Vagina (tissue), 2 donors: ENCODE measurements around the gene ACADVL. TPM values are rescaled to one million over a fixed set of nuclear protein-coding genes. Genes with fewer than 3 reads are reported as not detected.
A peak's percentile ranks its signal among the peaks of the same experiment; 100 is the strongest.

Experiments used
- DNase-seq, 2 donors: peaks; one replicate each; pipeline ENCODE4 v3.0.0-alpha.2; 2017; ENCODE audit errors: extremely low spot score in 2 of 2
- H3K27ac ChIP-seq: fragments of 200-600 bp; sonication (generic); one replicate; pipeline ENCODE4 v1.5.1; 2019
- H3K27me3 ChIP-seq: fragments of 200-600 bp; sonication (generic); one replicate; pipeline ENCODE4 v1.5.1; 2019
- H3K36me3 ChIP-seq, 2 donors: fragments of 200-600 bp; sonication (generic); one replicate each; pipeline ENCODE4 v1.5.1; 2017 to 2019
- H3K4me1 ChIP-seq: fragments of 200-600 bp; sonication (generic); one replicate; pipeline ENCODE4 v1.5.1; 2019
- H3K4me3 ChIP-seq, 2 donors: fragments of 200-600 bp; sonication (generic); 1 replicate in 1 of 2; 2 replicates in 1 of 2; pipeline ENCODE4 v1.5.1; 2016 to 2019
- H3K9me3 ChIP-seq: fragments of 200-600 bp; sonication (generic); one replicate; pipeline ENCODE4 v1.5.1; 2019
- POLR2A ChIP-seq, 2 donors: fragments of 450-650 bp; IDR thresholded peaks; one replicate each; pipeline ENCODE4 v1.6.1; 2017; ENCODE audit warnings: antibody characterized with exemption in 2 of 2, mild to moderate bottlenecking in 2 of 2, moderate library complexity in 2 of 2
- POLR2AphosphoS5 ChIP-seq, 2 donors: sonication (generic); formaldehyde crosslinking; IDR thresholded peaks; one replicate each; pipeline ENCODE4 v1.9.0; 2017; ENCODE audit warnings: antibody characterized with exemption in 2 of 2, mild to moderate bottlenecking in 2 of 2, low read depth in 1 of 2; ENCODE audit not compliant: insufficient read depth in 1 of 2
- intact Hi-C: fragments of 100-400 bp; cut with DNase I; formaldehyde crosslinking; loops from one replicate; pipeline ENCODE4 v1.15.1; 2023
- total RNA-seq: library from RNA; depleted of rRNA; stranded (reverse); fragments of >200 nt; gene quantifications from one replicate; pipeline ENCODE4 v1.2.3, GENCODE V29; 2016
- TF ChIP-seq, protein P1 (sequence below), 3 experiments: fragments of 450-650 bp in 2 of 3; fragments of 200-600 bp in 1 of 3; sonication (generic) in 1 of 3; IDR thresholded peaks; one replicate each; pipeline ENCODE4 v1.5.1; 2017 to 2019; ENCODE audit warnings: antibody characterized with exemption in 3 of 3, mild to moderate bottlenecking in 2 of 3, moderate library complexity in 2 of 3

Gene ACADVL
- total RNA-seq, 1 donor from 2014 or later = 957 TPM

DNA sequence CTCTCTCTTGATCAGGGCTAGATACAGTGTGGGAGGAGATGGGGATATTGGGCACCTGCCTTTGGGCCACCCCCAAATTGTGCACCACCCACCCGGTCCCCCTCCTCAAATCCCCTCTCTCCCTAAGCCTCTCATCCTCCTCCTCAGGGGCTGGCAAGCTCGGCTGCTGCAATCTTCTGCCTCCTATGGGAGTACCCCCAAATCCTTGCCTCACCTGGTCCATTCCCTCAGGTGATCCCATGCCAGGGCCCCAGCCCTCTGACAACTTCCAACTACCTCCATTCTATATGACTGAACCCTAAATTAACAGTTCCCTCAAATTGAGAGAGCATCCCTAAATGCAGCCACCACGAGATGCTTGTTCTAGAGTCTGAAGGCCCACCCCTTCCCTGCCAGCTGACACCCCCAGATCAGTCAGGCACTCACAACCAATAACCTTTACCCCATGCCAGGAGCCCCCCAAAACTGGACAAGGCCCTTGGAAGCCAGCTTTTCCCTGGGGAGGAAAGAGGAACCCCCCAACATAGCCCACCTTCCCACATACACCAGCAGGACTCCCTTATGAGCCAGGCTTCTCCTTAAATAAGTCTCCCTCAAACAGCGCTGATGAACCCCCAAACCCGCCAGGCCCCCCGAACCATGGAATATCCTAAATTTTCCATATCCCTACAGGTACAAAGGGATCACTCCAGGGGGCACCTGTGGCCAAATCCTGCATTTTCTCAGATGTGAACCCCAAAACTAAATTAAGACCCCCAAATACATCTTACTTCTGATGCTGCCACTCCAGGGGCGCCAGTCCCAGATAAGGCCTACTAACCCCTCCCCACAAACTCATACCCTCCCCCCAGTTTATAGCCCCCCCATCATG is 3.3 kb upstream of the ACADVL start:
- peak overlapping the region; percentile 54 to 55 for H3K4me3 ChIP-seq
- no peak for DNase-seq
- peak overlapping the region; percentile 99 for H3K27ac ChIP-seq
- H3K9me3 ChIP-seq = no peaks in the 10 kb centered on the region
- peaks cover 73% of the 10 kb centered on the region for H3K4me1 ChIP-seq
- no peak for TF ChIP-seq POLR2AphosphoS5 (IDR thresholded peaks at IDR 0.05; ENCODE audit: insufficient read depth in 1 of 2, low read depth in 1 of 2)
- TF ChIP-seq, protein P1, sequence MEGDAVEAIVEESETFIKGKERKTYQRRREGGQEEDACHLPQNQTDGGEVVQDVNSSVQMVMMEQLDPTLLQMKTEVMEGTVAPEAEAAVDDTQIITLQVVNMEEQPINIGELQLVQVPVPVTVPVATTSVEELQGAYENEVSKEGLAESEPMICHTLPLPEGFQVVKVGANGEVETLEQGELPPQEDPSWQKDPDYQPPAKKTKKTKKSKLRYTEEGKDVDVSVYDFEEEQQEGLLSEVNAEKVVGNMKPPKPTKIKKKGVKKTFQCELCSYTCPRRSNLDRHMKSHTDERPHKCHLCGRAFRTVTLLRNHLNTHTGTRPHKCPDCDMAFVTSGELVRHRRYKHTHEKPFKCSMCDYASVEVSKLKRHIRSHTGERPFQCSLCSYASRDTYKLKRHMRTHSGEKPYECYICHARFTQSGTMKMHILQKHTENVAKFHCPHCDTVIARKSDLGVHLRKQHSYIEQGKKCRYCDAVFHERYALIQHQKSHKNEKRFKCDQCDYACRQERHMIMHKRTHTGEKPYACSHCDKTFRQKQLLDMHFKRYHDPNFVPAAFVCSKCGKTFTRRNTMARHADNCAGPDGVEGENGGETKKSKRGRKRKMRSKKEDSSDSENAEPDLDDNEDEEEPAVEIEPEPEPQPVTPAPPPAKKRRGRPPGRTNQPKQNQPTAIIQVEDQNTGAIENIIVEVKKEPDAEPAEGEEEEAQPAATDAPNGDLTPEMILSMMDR (IDR thresholded peaks at IDR 0.05) = no peak
- no peak for TF ChIP-seq POLR2A (IDR thresholded peaks at IDR 0.05)
- intact Hi-C loops = no loop called here
- no peaks in the 10 kb centered on the region for H3K27me3 ChIP-seq
- no peaks in the 10 kb centered on the region for H3K36me3 ChIP-seq

DNA sequence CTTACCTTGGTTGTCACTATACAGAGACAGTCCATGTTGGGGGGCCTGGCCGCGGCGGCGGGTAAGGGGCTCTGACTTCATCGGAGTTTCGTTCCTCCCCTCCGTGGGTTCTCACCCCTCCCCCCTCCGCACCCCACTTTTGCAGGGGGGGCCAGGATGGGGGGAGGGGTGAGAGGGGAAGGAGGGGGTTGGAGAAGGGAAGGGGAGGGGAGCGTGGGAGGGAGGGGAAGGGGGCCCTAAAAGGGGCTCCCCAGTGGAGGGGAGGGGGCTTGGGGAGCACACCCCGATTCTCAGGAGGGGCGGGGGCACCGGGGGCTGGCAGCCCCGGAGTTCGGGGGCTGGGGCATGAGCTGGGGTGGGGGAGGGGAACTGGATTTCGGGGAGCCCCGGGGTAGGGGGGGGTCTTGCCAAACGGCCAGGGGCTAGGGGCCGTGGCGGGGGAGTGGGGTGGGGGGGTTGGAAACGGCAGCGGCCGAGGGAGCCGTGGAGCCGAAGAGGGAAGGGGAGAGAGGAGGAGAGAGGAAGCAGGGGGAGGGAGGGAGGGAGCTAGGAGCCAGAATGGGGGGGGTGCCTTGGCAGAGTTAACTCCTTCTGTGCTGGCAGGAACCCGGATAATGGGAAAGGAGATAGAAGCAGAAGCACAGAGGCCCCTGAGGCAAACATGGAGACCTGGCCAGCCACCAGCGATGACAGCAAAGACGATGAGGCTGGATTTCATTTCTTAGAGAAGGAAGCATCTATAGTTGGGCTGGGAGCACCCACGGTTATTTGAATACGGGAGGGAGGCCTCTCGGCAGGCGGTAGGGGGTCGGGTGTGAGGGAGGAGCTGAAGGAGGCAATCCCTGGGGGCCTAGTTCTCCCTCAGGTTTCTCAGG is 2.4 kb upstream of the ACADVL start:
- DNase-seq = no peak
- no peaks in the 10 kb centered on the region for H3K27me3 ChIP-seq
- peak overlapping the region; percentile 54 to 55 for H3K4me3 ChIP-seq
- no peaks in the 10 kb centered on the region for H3K36me3 ChIP-seq
- intact Hi-C loops = no loop called here
- H3K9me3 ChIP-seq = no peaks in the 10 kb centered on the region
- H3K4me1 ChIP-seq = peaks cover 76% of the 10 kb centered on the region
- TF ChIP-seq POLR2AphosphoS5 (IDR thresholded peaks at IDR 0.05; ENCODE audit: insufficient read depth in 1 of 2, low read depth in 1 of 2) (no peak), POLR2A (IDR thresholded peaks at IDR 0.05) (no peak)
- TF ChIP-seq, protein P1 (IDR thresholded peaks at IDR 0.05) = no peak
- peak overlapping the region; percentile 99 for H3K27ac ChIP-seq

DNA sequence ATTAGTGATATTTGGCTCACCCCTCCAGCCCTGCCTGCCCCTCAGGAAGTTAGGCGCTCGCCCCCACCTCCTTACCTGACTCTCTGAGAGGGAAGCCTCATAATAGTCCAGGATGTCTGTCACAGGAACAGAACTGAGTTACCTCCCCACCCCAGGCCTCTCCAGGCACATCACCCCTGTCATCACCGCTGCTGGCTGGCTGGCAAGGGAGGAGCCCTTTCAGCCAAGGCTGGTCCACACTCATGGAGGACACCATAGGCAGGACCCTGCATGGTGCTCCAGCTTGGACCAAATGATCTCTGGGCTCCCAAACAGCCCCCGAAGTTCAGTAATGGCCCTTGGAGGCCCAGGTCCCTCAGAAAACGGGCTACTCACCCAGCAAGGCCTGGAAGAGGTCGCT is 1.6 kb upstream of the ACADVL start:
- Histone ChIP-seq H3K9me3 (no peaks in the 10 kb centered on the region), H3K4me1 (peaks cover 81% of the 10 kb centered on the region), H3K4me3 (peak overlapping the region; percentile 54 to 55), H3K36me3 (peaks cover 0 to 8% of the 10 kb centered on the region in 2 donors), H3K27ac (peak overlapping the region; percentile 99), H3K27me3 (no peaks in the 10 kb centered on the region)
- no peak for DNase-seq
- TF ChIP-seq POLR2AphosphoS5 (IDR thresholded peaks at IDR 0.05; ENCODE audit: insufficient read depth in 1 of 2, low read depth in 1 of 2) (no peak), POLR2A (IDR thresholded peaks at IDR 0.05) (no peak)
- TF ChIP-seq, protein P1 (IDR thresholded peaks at IDR 0.05) = no peak
- intact Hi-C loops = no loop called here

DNA sequence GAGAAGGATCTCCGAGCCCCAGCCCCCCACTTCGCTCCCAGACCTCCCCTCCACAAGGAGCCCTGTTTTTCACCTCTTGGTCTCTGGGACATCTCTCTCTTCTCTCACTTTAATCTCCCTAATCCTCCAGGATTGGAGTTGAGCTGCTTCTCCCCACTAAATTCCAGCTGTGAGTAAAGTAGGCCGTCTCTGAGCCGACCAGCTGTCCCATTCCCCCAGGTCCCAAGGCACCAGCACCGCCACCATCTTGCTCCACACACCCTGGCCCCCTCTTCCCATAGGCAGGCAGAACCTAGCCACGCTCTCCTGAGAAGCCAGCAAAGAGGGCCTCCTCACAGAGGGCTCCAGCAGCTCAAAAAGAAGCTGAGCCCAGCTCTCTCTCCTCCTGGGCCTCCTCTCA is 980 bp upstream of the ACADVL start:
- TF ChIP-seq, protein P1 (IDR thresholded peaks at IDR 0.05) = no peak
- TF ChIP-seq POLR2A (IDR thresholded peaks at IDR 0.05) = no peak
- TF ChIP-seq POLR2AphosphoS5 (IDR thresholded peaks at IDR 0.05; ENCODE audit: insufficient read depth in 1 of 2, low read depth in 1 of 2) = no peak
- DNase-seq = no peak
- Histone ChIP-seq H3K4me3 (no peak overlapping the region), H3K9me3 (no peaks in the 10 kb centered on the region), H3K36me3 (peaks cover 0 to 14% of the 10 kb centered on the region in 2 donors), H3K27me3 (no peaks in the 10 kb centered on the region), H3K27ac (peak overlapping the region; percentile 99), H3K4me1 (peaks cover 79% of the 10 kb centered on the region)
- intact Hi-C loops = no loop called here
